Ovary (tissue), 3 donors: ENCODE data around the gene COL7A1.

Experiments used
- CTCF ChIP-seq, 3 donors: fragments of 450-650 bp in 2 of 3; fragments of 200-600 bp in 1 of 3; IDR thresholded peaks; one replicate each; pipeline versions ENCODE4 v1.5.1 to v1.8.0; 2016 to 2022; ENCODE audit warnings: antibody characterized with exemption in 3 of 3, mild to moderate bottlenecking in 1 of 3
- POLR2A ChIP-seq: fragments of 450-650 bp; IDR thresholded peaks from one replicate; pipeline ENCODE4 v1.6.1; 2017; ENCODE audit warnings: antibody characterized with exemption, mild to moderate bottlenecking, moderate library complexity
- donor health status: DM: no; HTN: no; CAD: no.

- no peak for TF ChIP-seq POLR2A
- no peak for TF ChIP-seq CTCF (IDR thresholded peaks at IDR 0.05)
Observed at GRCh38 chr3:48565591-48566400, 29.3 kb downstream of the COL7A1 start.
